ENCODE data around the gene ARHGAP10.
"Not testable (repeated sequence)": the region's sequence is repeated elsewhere in the genome, so short reads cannot be mapped to it uniquely, and the experiment has no call there.

Gene ARHGAP10

GRCh38 chr4:147901388-147901787, 169.5 kb downstream of the ARHGAP10 start:
- no peak for DNase-seq (ENCODE audit: low read depth)

DNA sequence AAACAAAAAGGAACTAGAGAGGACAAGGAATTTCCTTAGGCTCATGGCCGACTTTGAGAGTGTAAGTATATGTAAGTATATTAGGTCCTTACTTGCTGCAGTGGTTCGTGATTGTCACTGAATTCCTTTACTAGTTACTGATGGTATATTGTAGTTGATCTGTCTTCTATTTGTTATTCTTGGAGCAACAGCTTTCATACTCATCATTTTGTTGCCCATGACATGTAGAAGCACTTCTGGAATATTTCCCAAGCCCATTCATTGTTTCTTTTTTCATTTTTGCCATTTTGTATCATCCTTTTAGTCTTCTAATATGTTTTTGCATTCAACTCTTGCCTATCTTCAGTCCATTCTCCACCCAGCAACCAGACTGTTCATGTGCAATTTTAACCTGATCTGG, 170.0 kb downstream of the ARHGAP10 start:
- DNase-seq (ENCODE audit: low read depth) = no peak

GRCh38 chr4:147909225-147909624, 177.3 kb downstream of the ARHGAP10 start:
- DNase-seq (ENCODE audit: low read depth) = no peak

DNA sequence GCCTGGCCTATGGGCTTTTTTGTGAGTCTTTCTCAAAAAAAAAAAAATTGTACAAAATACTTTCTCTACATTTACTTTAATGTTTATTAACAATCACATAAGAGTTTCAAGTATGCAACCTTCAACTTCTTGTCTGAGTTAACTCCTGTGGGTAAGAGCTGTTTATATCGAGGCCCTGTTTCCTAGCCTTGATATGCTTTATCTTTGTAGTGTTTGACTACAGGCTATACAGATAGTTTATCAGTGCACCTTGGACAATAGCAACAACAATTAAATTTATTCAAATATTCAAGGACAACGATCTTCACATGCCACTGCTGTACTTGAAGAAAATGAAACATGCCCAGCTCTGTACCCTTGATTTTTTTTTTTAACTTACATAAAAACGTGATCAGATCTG, 178.4 kb downstream of the ARHGAP10 start:
- DNase-seq (ENCODE audit: low read depth) = no peak

- DNase-seq (ENCODE audit: low read depth) = not testable (repeated sequence)
These were observed 180.2 kb downstream of the ARHGAP10 start for GRCh38 chr4:147912106-147912505.

DNA sequence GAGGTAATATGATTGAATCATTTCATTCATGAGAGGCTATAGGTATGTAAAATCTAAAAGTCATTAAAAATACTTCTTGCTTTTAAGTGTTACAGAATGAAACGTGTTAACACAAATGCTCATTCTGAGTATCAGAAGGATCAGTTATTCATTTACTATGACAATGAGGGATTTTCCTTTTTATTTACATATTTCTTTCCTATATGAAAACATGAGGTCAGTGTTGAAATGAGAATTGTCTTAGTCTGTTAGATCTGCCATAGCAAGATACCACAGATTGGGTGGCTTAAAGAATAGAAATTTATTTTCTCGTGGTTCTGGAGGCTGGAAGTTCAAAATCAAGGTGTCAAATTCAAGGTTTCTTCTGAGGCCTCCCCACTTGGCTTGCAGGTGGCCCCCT, 181.2 kb downstream of the ARHGAP10 start:
- DNase-seq (ENCODE audit: low read depth) = no peak

DNA sequence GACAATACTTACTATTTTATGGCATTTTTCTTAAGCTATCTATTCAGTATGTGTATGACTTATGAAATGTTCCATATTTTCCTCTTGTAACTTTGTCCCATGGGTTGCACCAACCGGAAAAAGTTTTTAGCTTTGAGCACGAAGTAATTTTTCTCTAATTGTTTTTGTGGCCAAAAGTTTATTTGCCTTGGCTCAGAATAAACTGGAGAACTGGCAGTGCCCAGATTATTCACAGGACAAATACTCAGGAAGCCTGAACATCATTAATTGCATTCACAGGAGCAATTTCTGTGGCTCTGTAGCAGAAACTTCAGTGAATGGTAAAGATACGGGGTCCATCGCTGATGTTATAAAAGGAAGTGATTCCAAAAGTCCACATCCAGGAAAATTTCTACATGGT, 184.5 kb downstream of the ARHGAP10 start:
- no peak for DNase-seq (ENCODE audit: low read depth)

- no peak for DNase-seq (ENCODE audit: low read depth)
These were observed 191.5 kb downstream of the ARHGAP10 start for GRCh38 chr4:147923381-147923780.

- DNase-seq (ENCODE audit: low read depth) = no peak
These were observed 192.0 kb downstream of the ARHGAP10 start for GRCh38 chr4:147923854-147924253.

DNA sequence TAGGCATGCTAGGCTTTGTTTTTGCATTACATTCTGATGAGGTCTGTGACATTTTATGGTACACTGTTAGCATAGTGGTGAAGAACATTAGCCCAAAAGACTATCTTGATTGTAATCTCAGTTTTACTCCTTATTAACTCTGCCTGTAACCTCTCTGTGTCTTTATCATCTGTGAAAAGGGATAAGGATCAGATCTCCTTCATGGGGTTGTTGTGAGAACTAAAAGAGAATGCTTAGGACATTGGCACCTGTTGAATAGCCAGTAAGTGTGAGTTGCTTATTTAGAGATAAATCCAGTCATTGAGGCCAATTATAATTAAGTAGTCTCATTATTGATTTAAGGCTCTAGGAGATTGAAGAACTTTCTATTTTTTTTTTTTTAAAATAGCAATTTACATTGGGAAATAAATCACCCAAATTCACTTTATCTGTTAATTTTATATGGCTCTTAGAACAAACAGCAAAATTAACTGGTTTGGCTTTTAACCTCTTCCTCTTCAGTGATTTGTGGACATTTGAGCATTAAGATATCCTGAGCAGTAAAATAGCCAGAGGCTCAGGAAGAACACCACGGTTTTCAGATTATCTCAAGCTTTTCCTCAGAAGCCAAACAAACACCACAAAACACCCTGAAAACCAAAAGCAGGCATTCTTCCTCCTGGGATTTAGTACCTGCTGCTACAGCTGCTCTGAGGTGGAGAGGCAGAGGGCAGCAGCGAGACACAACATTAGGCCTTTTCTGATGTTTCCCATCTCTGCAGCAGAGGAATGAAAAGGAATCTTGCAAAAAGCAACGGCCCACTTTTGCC, 192.9 kb downstream of the ARHGAP10 start:
- no peak for DNase-seq (ENCODE audit: low read depth)

DNA sequence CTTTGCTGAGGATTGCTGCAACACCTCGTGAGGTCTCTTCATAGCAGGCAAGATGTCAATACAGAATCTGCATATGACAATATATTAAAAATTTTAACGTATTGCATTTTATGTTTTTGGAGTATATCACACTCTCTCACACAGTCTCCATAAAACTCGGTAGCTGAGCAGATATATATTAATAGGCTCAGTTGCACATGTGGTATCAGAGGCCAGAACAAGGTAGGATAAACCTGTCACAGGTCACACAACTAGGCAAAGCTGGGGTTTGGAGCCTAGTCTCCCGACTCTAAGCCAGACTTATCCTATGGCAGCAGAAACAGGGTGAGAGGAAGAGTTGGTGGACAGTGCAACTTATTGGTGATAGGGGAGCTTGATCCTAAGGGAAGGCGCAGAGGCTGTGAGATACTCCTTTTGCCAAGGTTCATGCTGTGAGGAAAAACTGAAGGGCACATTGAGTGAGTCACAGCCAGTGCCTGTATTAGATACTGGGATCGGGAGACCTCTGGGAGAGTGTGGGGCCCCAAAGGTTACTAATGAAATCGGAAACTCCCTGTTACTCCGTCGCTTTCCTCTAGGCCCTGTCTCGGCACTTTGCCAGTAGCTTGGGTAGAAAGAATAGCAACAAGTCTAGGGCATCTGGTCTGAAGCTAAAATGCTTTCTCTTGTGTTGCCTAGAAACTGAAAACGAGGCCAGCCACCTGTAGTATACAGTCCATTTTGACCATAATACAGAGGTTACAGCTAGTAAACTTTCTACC, 195.7 kb downstream of the ARHGAP10 start:
- DNase-seq (ENCODE audit: low read depth) = no peak

- no peak for DNase-seq (ENCODE audit: low read depth)
These were observed 196.5 kb downstream of the ARHGAP10 start for GRCh38 chr4:147928400-147928799.

DNA sequence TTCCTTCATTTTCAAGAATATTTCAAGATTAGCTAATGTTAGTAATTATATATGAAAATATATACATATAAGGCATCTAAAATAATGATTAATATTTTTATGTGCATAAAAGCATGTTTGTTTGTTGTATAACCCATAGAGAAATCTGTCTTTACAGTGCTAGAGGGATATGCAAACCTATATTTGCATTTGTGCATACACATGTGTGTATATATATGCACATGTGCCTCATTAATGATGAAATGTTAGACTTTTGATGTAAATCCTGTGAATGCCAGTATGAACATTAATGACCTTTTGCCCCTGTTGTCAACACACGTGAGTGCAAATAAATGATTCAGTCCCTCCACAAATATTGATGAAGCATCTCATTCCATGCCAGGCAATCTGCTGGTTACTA, 197.9 kb downstream of the ARHGAP10 start:
- DNase-seq (ENCODE audit: low read depth) = no peak

GRCh38 chr4:147933316-147933715, 201.4 kb downstream of the ARHGAP10 start:
- no peak for DNase-seq (ENCODE audit: low read depth)

- DNase-seq (ENCODE audit: low read depth) = no peak
These were observed 201.9 kb downstream of the ARHGAP10 start for GRCh38 chr4:147933779-147934178.

- DNase-seq (ENCODE audit: low read depth) = no peak
These were observed 206.6 kb downstream of the ARHGAP10 start for GRCh38 chr4:147938496-147938895.

DNA sequence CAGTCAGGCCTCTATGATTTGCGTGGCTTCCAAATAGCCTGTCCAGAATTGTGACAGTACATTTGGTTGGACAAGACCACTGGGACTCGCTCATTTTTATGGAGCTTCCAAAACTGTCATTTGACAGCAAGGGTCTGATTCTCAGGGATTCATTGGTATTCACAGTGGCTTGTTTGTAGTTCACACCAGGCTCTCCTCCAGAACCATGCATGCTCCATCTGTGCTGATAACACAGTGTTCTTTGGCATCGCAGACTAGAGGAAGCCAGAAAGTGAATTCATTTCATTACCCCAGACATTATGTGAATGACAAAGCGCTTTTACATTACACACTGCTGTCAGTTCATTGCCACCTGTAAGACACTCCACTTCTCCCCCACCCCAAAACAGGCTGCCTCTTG, 208.3 kb downstream of the ARHGAP10 start:
- no peak for DNase-seq (ENCODE audit: low read depth)

DNA sequence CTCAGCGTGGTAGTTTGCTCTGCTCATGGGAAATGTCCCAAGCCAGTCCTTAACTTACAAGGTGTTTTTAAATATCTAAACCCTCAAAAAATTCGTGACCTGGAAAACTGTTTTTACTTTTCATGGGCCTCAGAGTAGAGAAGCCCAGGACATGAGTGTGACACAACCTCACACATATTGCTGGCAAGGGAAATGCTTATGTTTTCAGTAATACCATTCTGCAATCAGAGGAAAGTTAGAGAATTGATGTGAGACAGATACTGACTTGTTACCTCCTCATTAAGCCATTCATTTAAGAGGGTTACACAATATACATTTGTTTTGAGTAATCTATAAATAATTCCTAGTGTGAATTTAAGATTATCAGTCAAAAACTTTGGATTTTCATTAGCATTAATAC, 209.5 kb downstream of the ARHGAP10 start:
- no peak for DNase-seq (ENCODE audit: low read depth)

DNA sequence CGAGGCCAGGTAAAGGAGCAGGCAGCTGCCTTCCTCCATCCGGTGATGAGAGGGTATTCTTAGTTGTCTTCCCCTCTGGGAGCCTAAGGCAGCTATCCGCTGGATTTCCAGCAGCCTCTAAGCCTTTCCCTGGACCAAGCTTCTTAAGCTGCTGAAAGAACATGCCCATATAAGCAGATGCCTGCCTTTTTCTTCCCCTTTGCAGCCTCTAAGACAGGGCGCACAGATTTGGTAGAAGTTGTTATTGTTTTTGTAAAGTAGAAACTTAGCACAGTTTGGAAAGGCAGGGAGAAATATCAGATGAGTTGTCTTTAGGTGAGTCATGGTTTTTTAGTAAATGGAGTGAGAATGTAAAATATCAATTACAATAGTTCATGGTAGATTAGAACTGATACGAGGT, 210.8 kb downstream of the ARHGAP10 start:
- no peak for DNase-seq (ENCODE audit: low read depth)

GRCh38 chr4:147943159-147943638, 211.3 kb downstream of the ARHGAP10 start:
- no peak for DNase-seq (ENCODE audit: low read depth)

GRCh38 chr4:147944249-147944648, 212.4 kb downstream of the ARHGAP10 start:
- DNase-seq (ENCODE audit: low read depth) = no peak

- no peak for DNase-seq (ENCODE audit: low read depth)
These were observed 212.9 kb downstream of the ARHGAP10 start for GRCh38 chr4:147944670-147945260.

GRCh38 chr4:147948336-147948735, 216.4 kb downstream of the ARHGAP10 start:
- no peak for DNase-seq (ENCODE audit: low read depth)
